SK-N-SH (cell line): ENCODE results near the gene NPHS1. TPM values are rescaled to one million over a fixed set of nuclear protein-coding genes. Genes with fewer than 3 reads are reported as not detected.

ENCODE experiments used
- CTCF ChIA-PET: fragments of 300-600, 350-600 bp; formaldehyde crosslinking; extraction: SDS; loops from one replicate; lab custom pipeline; 2021; lab: Yijun Ruan, JAX
- POLR2A ChIA-PET: fragments of 350-600 bp; sonication (Branson Sonifier 250); formaldehyde crosslinking; extraction: SDS; loops from one replicate; lab custom pipeline; 2020; ENCODE audit warnings: antibody characterized with exemption, inconsistent platforms; lab: Yijun Ruan, JAX
- DNase-seq: peaks from one replicate; pipeline ENCODE4 v3.0.0; 2012
- H2AFZ ChIP-seq: fragments of 200-600 bp; sonication (generic); 2 replicates; pipeline ENCODE4 v1.8.1; 2016; ENCODE audit warnings: antibody characterized with exemption, mild to moderate bottlenecking, low read depth
- H3F3A ChIP-seq: fragments of 200-600 bp; sonication (generic); replicated peaks from 2 replicates; pipeline ENCODE3; 2016; ENCODE audit warnings: antibody characterized with exemption, mild to moderate bottlenecking; ENCODE audit not compliant: insufficient read depth
- H3K27ac ChIP-seq, 2 experiments: fragments of 200-500 bp in 1 of 2; fragments of 200-600 bp in 1 of 2; sonication (Bioruptor generic) in 1 of 2; sonication (generic), shearing (Covaris generic) in 1 of 2; 2 replicates each; pipeline versions ENCODE4 v1.5.1 to v1.6.1; 2014 to 2016; ENCODE audit warnings: low read depth in 2 of 2, inconsistent platforms in 1 of 2, low read length in 1 of 2, mild to moderate bottlenecking in 1 of 2, mixed read lengths in 1 of 2
- H3K27me3 ChIP-seq: fragments of 200-600 bp; sonication (generic), shearing (Covaris generic); 2 replicates; pipeline ENCODE4 v1.6.1; 2016; ENCODE audit warnings: mixed run types; ENCODE audit not compliant: insufficient read depth
- H3K36me3 ChIP-seq, 2 experiments: fragments of 200-500 bp in 1 of 2; fragments of 200-600 bp in 1 of 2; sonication (Bioruptor generic) in 1 of 2; sonication (generic) in 1 of 2; replicated peaks in 1 of 2; 2 replicates each; pipeline versions ENCODE3 to v1.5.1; 2014 to 2016; ENCODE audit warnings: low read length in 1 of 2, mild to moderate bottlenecking in 1 of 2; ENCODE audit not compliant: insufficient read depth in 2 of 2, control insufficient read depth in 1 of 2
- H3K4me1 ChIP-seq, 2 experiments: fragments of 200-500 bp in 1 of 2; fragments of 200-600 bp in 1 of 2; sonication (Bioruptor generic) in 1 of 2; sonication (generic), shearing (Covaris generic) in 1 of 2; 2 replicates each; pipeline versions ENCODE4 v1.5.1 to v1.6.1; 2014 to 2016; ENCODE audit warnings: low read depth in 1 of 2, low read length in 1 of 2, mixed run types in 1 of 2; ENCODE audit not compliant: insufficient read depth in 2 of 2, control insufficient read depth in 1 of 2
- H3K4me2 ChIP-seq: fragments of 200-600 bp; sonication (generic), shearing (Covaris generic); 2 replicates; pipeline ENCODE4 v1.6.1; 2017; ENCODE audit warnings: mixed run types
- H3K4me3 ChIP-seq, 2 experiments: fragments of 200-500 bp in 1 of 2; fragments of 200-600 bp in 1 of 2; sonication (Bioruptor generic) in 1 of 2; sonication (generic), shearing (Covaris generic) in 1 of 2; 2 replicates each; pipeline versions ENCODE4 v1.5.1 to v1.8.1; 2014 to 2016; ENCODE audit warnings: low read depth in 2 of 2, inconsistent platforms in 1 of 2, low read length in 1 of 2, mild to moderate bottlenecking in 1 of 2, mixed read lengths in 1 of 2, moderate library complexity in 1 of 2
- H3K79me2 ChIP-seq: fragments of 200-600 bp; sonication (generic); 2 replicates; pipeline ENCODE4 v1.8.1; 2017; ENCODE audit warnings: mild to moderate bottlenecking; ENCODE audit not compliant: insufficient read depth
- H3K9ac ChIP-seq: fragments of 200-600 bp; sonication (generic); 2 replicates; pipeline ENCODE4 v1.6.1; 2017; ENCODE audit warnings: mixed run types
- H3K9me2 ChIP-seq: fragments of 200-600 bp; sonication (generic); 2 replicates; pipeline ENCODE4 v1.6.1; 2017; ENCODE audit warnings: mixed run types
- H3K9me3 ChIP-seq: fragments of 200-600 bp; sonication (generic); 2 replicates; pipeline ENCODE4 v1.6.1; 2017; ENCODE audit warnings: mixed run types, mild to moderate bottlenecking, moderate library complexity
- H4K20me1 ChIP-seq: fragments of 200-600 bp; sonication (generic); 2 replicates; pipeline ENCODE4 v1.6.1; 2017; ENCODE audit warnings: mild to moderate bottlenecking, mixed run types; ENCODE audit not compliant: insufficient read depth
- CHD2 ChIP-seq: fragments of 150-350 bp; IDR thresholded peaks from 2 replicates; pipeline ENCODE4 v1.6.1; 2018; ENCODE audit warnings: low read length; ENCODE audit not compliant: partially characterized antibody
- FOSL2 ChIP-seq: IDR thresholded peaks from 2 replicates; pipeline ENCODE4 v1.4.0; 2012; ENCODE audit warnings: low read depth, mild to moderate bottlenecking, moderate library complexity, borderline replicate concordance
- FOXJ3 ChIP-seq: sonication (generic); formaldehyde crosslinking; IDR thresholded peaks from 2 replicates; pipeline ENCODE4 v1.5.1; 2020; ENCODE audit warnings: mild to moderate bottlenecking, missing genetic modification reagents
- GABPA ChIP-seq: IDR thresholded peaks from 2 replicates; pipeline ENCODE4 v1.4.0; 2012; ENCODE audit warnings: low read depth, mild to moderate bottlenecking
- IRF3 ChIP-seq: fragments of 150-350 bp; IDR thresholded peaks from 2 replicates; pipeline ENCODE4 v1.6.1; 2016; ENCODE audit warnings: mild to moderate bottlenecking, low read depth, low read length
- JUND ChIP-seq: IDR thresholded peaks from 2 replicates; pipeline ENCODE4 v1.4.0; 2012
- MAX ChIP-seq: IDR thresholded peaks from 2 replicates; pipeline ENCODE4 v1.4.0; 2012; ENCODE audit warnings: low read depth
- NFIC ChIP-seq: IDR thresholded peaks from 2 replicates; pipeline ENCODE4 v1.4.0; 2012; ENCODE audit warnings: borderline replicate concordance
- PBX3 ChIP-seq: IDR thresholded peaks from 2 replicates; pipeline ENCODE4; 2012
- REST ChIP-seq: IDR thresholded peaks from 2 replicates; pipeline ENCODE4 v1.6.1; 2012; ENCODE audit warnings: mild to moderate bottlenecking, low read depth, low read length, moderate library complexity
- RFX5 ChIP-seq: IDR thresholded peaks from 2 replicates; pipeline ENCODE4 v1.6.1; 2012; ENCODE audit warnings: mild to moderate bottlenecking, improper control_type of control experiment, low read length
- RXRA ChIP-seq: IDR thresholded peaks from 2 replicates; pipeline ENCODE4 v1.4.0; 2012; ENCODE audit warnings: low read depth, mild to moderate bottlenecking, borderline replicate concordance
- SIN3A ChIP-seq: IDR thresholded peaks from 2 replicates; pipeline ENCODE4 v1.6.1; 2012; ENCODE audit warnings: low read depth, mild to moderate bottlenecking, low read length, moderate library complexity, borderline replicate concordance
- TAF1 ChIP-seq: IDR thresholded peaks from 2 replicates; pipeline ENCODE4 v1.6.1; 2012; ENCODE audit warnings: low read depth, mild to moderate bottlenecking, low read length, moderate library complexity, borderline replicate concordance
- TCF12 ChIP-seq: IDR thresholded peaks from 2 replicates; pipeline ENCODE4 v1.4.0; 2012
- USF2 ChIP-seq: fragments of 150-350 bp; IDR thresholded peaks from 2 replicates; pipeline ENCODE4 v1.6.1; 2017; ENCODE audit warnings: antibody characterized with exemption, low read length, low read depth, borderline replicate concordance
- YY1 ChIP-seq: IDR thresholded peaks from 2 replicates; pipeline ENCODE4 v1.4.0; 2012; ENCODE audit warnings: low read depth, mild to moderate bottlenecking
- WGBS: methylation state at CpG from one replicate; pipeline ENCODE4 v1.1.6; 2017; ENCODE audit warnings: low lambda C conversion rate; 5-methylcytosine and 5-hydroxymethylcytosine counted together
- polyA plus RNA-seq, 3 experiments: library from polyadenylated mRNA; depleted of rRNA; stranded (reverse); fragments of >200 nt; gene quantifications; 2 replicates each; pipeline ENCODE4 v1.2.3, GENCODE V29; 2012

NPHS1 gene
- polyA plus RNA-seq, 1 of the 3 experiments (the other 2 are of a cell fraction) = not detected

- Histone ChIP-seq H2AFZ (no peak overlapping the region), H3K27me3 (peaks cover 14% of the 10 kb centered on the region; the same call in 1 of the 2 replicates), H3K4me1 (no peaks in the 10 kb centered on the region), H3K9me3 (no peaks in the 10 kb centered on the region), H3F3A (no peaks in the 10 kb centered on the region), H3K9ac (no peak overlapping the region), H4K20me1 (no peaks in the 10 kb centered on the region), H3K9me2 (no peaks in the 10 kb centered on the region), H3K4me2 (no peak overlapping the region), H3K27ac (no peak overlapping the region), H3K79me2 (no peaks in the 10 kb centered on the region), H3K4me3 (no peak overlapping the region), H3K36me3 (no peaks in the 10 kb centered on the region)
- 50% methylated on average over 8 of the region's 15 CpGs for WGBS
- no peak for DNase-seq
- TF ChIP-seq TAF1 (no peak), CHD2 (no peak), MAX (no peak), RFX5 (no peak), YY1 (no peak), JUND (no peak), FOXJ3 (CRISPR knock-in tag) (no peak), FOSL2 (no peak), PBX3 (no peak)
- POLR2A ChIA-PET = interaction anchor here (0.6 kb wide), 1 partner anchor 9 kb away, joined by 4 read pairs; no protein-coding TSS in a partner anchor
- CTCF ChIA-PET = interaction anchor here (0.9 to 1.2 kb wide), 2 partner anchors 10 to 22 kb away, joined by 3 to 4 read pairs; no protein-coding TSS in a partner anchor
These were observed 54.6 kb downstream of the NPHS1 start for GRCh38 chr19:35797663-35798062.

- H3K4me1 ChIP-seq = no peaks in the 10 kb centered on the region
- H3K9me3 ChIP-seq = no peaks in the 10 kb centered on the region
- no peaks in the 10 kb centered on the region for H4K20me1 ChIP-seq
- no peak for DNase-seq
- H2AFZ ChIP-seq = no peak overlapping the region
- no peaks in the 10 kb centered on the region for H3K36me3 ChIP-seq
- H3K9me2 ChIP-seq = no peaks in the 10 kb centered on the region
- 63% methylated on average over 38 of the region's 39 CpGs for WGBS
- H3K9ac ChIP-seq = no peak overlapping the region
- H3K4me2 ChIP-seq = no peak overlapping the region
- H3K79me2 ChIP-seq = no peaks in the 10 kb centered on the region
- no peak overlapping the region for H3K27ac ChIP-seq
- H3K27me3 ChIP-seq = peaks cover 14% of the 10 kb centered on the region; the same call in 1 of the 2 replicates
- ChIA-PET POLR2A (no interaction called here), CTCF (interaction anchor here (0.5 to 1.2 kb wide), 3 partner anchors 10 to 286 kb away, joined by 3 to 4 read pairs (median 3); no protein-coding TSS in a partner anchor)
- H3F3A ChIP-seq = no peaks in the 10 kb centered on the region
- no peak overlapping the region for H3K4me3 ChIP-seq
- TF ChIP-seq YY1 = no peak
- TF ChIP-seq IRF3 = no peak
- TF ChIP-seq GABPA = no peak
- no peak for TF ChIP-seq SIN3A
- TF ChIP-seq FOSL2 = no peak
- no peak for TF ChIP-seq FOXJ3 (CRISPR knock-in tag)
- no peak for TF ChIP-seq NFIC
- no peak for TF ChIP-seq PBX3
- TF ChIP-seq REST = no peak
- TF ChIP-seq TAF1 = no peak
- no peak for TF ChIP-seq TCF12
- no peak for TF ChIP-seq RXRA
- no peak for TF ChIP-seq USF2
These were observed 55.4 kb downstream of the NPHS1 start for GRCh38 chr19:35796645-35797542.
